MM.1S (cell line): ENCODE data around the gene GPR17.

Experiments
- EZH2 ChIP-seq: fragments of 300-600 bp; sonication (generic); optimal IDR thresholded peaks from 2 replicates; pipeline ENCODE3; 2017; ENCODE audit warnings: low read depth, mild to moderate bottlenecking, antibody characterized with exemption, low read length, mixed read lengths
- EZH2phosphoT487 ChIP-seq: fragments of 300-600 bp; sonication (generic); IDR thresholded peaks from 2 replicates; pipeline ENCODE4 v1.6.1; 2018; ENCODE audit warnings: antibody characterized with exemption, low read length
- TF ChIP-seq, protein P1 (sequence below): fragments of 300-600 bp; sonication (generic); IDR thresholded peaks from 2 replicates; pipeline ENCODE4 v1.5.1; 2016; ENCODE audit warnings: antibody characterized with exemption, low read length, mixed read lengths

DNA sequence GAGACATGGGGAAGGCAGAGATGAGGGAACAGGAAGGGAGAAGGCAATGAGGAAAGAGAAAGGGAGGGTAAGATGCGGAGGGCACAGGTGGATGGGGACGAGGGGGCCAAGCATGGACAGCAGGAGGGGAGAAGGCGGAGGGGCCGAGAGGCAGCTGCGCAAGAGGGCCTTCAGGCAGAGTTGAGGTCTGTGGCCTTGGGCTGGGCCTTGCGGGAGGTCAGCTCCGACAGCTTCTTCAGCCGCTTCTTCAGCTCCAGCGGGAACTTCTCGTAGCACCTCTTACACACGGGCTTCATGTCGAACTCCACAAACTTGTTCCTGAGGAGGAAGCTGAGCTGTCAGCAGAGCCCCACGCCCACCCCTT, 6.9 kb upstream of the GPR17 start:
- TF ChIP-seq, protein P1, sequence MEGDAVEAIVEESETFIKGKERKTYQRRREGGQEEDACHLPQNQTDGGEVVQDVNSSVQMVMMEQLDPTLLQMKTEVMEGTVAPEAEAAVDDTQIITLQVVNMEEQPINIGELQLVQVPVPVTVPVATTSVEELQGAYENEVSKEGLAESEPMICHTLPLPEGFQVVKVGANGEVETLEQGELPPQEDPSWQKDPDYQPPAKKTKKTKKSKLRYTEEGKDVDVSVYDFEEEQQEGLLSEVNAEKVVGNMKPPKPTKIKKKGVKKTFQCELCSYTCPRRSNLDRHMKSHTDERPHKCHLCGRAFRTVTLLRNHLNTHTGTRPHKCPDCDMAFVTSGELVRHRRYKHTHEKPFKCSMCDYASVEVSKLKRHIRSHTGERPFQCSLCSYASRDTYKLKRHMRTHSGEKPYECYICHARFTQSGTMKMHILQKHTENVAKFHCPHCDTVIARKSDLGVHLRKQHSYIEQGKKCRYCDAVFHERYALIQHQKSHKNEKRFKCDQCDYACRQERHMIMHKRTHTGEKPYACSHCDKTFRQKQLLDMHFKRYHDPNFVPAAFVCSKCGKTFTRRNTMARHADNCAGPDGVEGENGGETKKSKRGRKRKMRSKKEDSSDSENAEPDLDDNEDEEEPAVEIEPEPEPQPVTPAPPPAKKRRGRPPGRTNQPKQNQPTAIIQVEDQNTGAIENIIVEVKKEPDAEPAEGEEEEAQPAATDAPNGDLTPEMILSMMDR: no peak
- no peak for TF ChIP-seq EZH2phosphoT487
- TF ChIP-seq EZH2: no peak
